ENCODE measurements around the gene DND1.

The DND1 gene

GRCh38 chr5:140635291-140636257 lies 37.8 kb downstream of the DND1 start:
- TF ChIP-seq GATA3 (IDR thresholded peaks at IDR 0.05; ENCODE audit: low read depth, low read length) (no peak), GATA2 (IDR thresholded peaks at IDR 0.05; ENCODE audit: low read depth, low read length) (no peak)

GRCh38 chr5:140634103-140634502 lies 39.3 kb downstream of the DND1 start:
- TF ChIP-seq GATA3 (IDR thresholded peaks at IDR 0.05; ENCODE audit: low read depth, low read length) (no peak), GATA2 (IDR thresholded peaks at IDR 0.05; ENCODE audit: low read depth, low read length) (no peak)

GRCh38 chr5:140633501-140633900 lies 39.9 kb downstream of the DND1 start:
- no peak for TF ChIP-seq GATA3 (IDR thresholded peaks at IDR 0.05; ENCODE audit: low read depth, low read length)
- TF ChIP-seq GATA2 (IDR thresholded peaks at IDR 0.05; ENCODE audit: low read depth, low read length) = no peak

- no peak for TF ChIP-seq GATA2 (IDR thresholded peaks at IDR 0.05; ENCODE audit: low read depth, low read length)
- no peak for TF ChIP-seq GATA3 (IDR thresholded peaks at IDR 0.05; ENCODE audit: low read depth, low read length)
These were observed 40.3 kb downstream of the DND1 start, which contains the start of gene CD14 for GRCh38 chr5:140633021-140633471. Gene CD14 (minus strand): TSS chr5:140633175. CDS start chr5:140633071, 104 bp downstream.

GRCh38 chr5:140632366-140633020 lies 40.9 kb downstream of the DND1 start:
- no peak for TF ChIP-seq GATA3 (IDR thresholded peaks at IDR 0.05; ENCODE audit: low read depth, low read length)
- no peak for TF ChIP-seq GATA2 (IDR thresholded peaks at IDR 0.05; ENCODE audit: low read depth, low read length)

- TF ChIP-seq GATA2 (IDR thresholded peaks at IDR 0.05; ENCODE audit: low read depth, low read length) (no peak), GATA3 (IDR thresholded peaks at IDR 0.05; ENCODE audit: low read depth, low read length) (no peak)
These were observed 41.5 kb downstream of the DND1 start for GRCh38 chr5:140631831-140632365.

GRCh38 chr5:140631036-140631417 lies 42.3 kb downstream of the DND1 start:
- TF ChIP-seq GATA3 (IDR thresholded peaks at IDR 0.05; ENCODE audit: low read depth, low read length) (no peak), GATA2 (IDR thresholded peaks at IDR 0.05; ENCODE audit: low read depth, low read length) (no peak)

- no peak for TF ChIP-seq GATA3 (IDR thresholded peaks at IDR 0.05; ENCODE audit: low read depth, low read length)
- no peak for TF ChIP-seq GATA2 (IDR thresholded peaks at IDR 0.05; ENCODE audit: low read depth, low read length)
These were observed 42.9 kb downstream of the DND1 start for GRCh38 chr5:140630292-140631035.

GRCh38 chr5:140628711-140629110 lies 44.7 kb downstream of the DND1 start:
- TF ChIP-seq GATA3 (IDR thresholded peaks at IDR 0.05; ENCODE audit: low read depth, low read length) (no peak), GATA2 (IDR thresholded peaks at IDR 0.05; ENCODE audit: low read depth, low read length) (no peak)

- no peak for TF ChIP-seq GATA3 (IDR thresholded peaks at IDR 0.05; ENCODE audit: low read depth, low read length)
- no peak for TF ChIP-seq GATA2 (IDR thresholded peaks at IDR 0.05; ENCODE audit: low read depth, low read length)
These were observed 45.4 kb downstream of the DND1 start for GRCh38 chr5:140627972-140628371.

- TF ChIP-seq GATA2 (IDR thresholded peaks at IDR 0.05; ENCODE audit: low read depth, low read length) = no peak
- TF ChIP-seq GATA3 (IDR thresholded peaks at IDR 0.05; ENCODE audit: low read depth, low read length) = no peak
These were observed 51.1 kb downstream of the DND1 start for GRCh38 chr5:140622301-140622700.
